Measurements from ENCODE around the gene CERS2.

DNA sequence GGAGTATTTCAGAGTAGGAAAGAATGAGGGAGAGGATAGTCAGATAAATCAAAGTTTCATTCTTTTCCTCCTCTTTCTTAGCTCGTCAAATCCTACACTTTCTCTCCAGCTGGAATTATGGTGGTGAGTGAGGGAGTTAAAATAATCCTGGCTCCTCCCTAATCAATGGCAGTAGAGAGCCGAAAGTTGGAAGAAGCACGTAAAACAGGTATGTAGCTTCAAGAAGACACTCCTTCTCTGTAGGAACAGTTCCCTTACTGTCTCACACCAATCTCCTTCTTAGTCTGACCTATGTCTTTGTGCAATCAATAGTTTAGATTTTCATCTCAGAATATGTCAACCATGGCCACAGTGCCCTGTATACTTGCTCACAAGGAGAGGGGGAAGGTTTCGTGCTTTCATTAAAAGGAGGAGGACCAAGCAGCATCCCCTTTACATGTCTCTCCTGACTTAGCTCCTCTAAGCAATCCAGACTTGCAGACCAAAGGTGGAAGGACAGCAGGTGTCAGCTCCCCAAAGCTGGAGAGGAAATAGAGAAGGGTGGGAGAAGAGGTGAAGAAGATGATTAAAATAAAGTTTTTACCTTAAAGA, 31.2 kb upstream of the CERS2 start:
- TF ChIP-seq POLR2A (IDR thresholded peaks at IDR 0.05) (no peak), CTCF (IDR thresholded peaks at IDR 0.05 in 8 of 11, conservative IDR thresholded peaks at IDR 0.05 in 3 of 11) (no peak), POLR2AphosphoS5 (IDR thresholded peaks at IDR 0.05) (no peak)

Measured in spleen (tissue), 7 donors.